IMR-90 (cell line): Measurements from ENCODE around the gene CACNA2D3. TPM values are rescaled to one million over a fixed set of nuclear protein-coding genes. Genes with fewer than 3 reads are reported as not detected.

Experiments used
- ATAC-seq: fragments of 200-7000 bp; cut with Tn5 transposase; 2 replicates; pipeline ENCODE4 v1.9.1; 2020; ENCODE audit warnings: low read depth, mild to moderate bottlenecking, moderate library complexity
- BruUV-seq: library from RNA; stranded (reverse); fragments of 400-500 nt; replicated peaks from 2 replicates; lab custom pipeline; 2021; lab: Mats Ljungman, UMichigan
- CTCF ChIA-PET: fragments of 300-600 bp; formaldehyde crosslinking; extraction: SDS; loops from one replicate; lab custom pipeline; 2021; ENCODE audit warnings: antibody characterized with exemption; lab: Yijun Ruan, JAX
- POLR2A ChIA-PET: fragments of 300-600 bp; sonication (Branson Sonifier 250); formaldehyde crosslinking; loops from one replicate; lab custom pipeline; 2022; ENCODE audit warnings: antibody characterized with exemption; ENCODE audit not compliant: unreplicated experiment; lab: Charles Lee
- DNase-seq: peaks from one replicate; pipeline ENCODE4 v3.0.0; 2013
- H2AFZ ChIP-seq: replicated peaks from 2 replicates; pipeline ENCODE3; 2013; ENCODE audit warnings: low read length, mild to moderate bottlenecking; ENCODE audit not compliant: poor library complexity
- H2AK5ac ChIP-seq: 2 replicates; pipeline ENCODE4 v1.6.1; 2013; ENCODE audit warnings: low read depth, low read length, inconsistent platforms
- H2AK9ac ChIP-seq: replicated peaks from 2 replicates; pipeline ENCODE3; 2013; ENCODE audit warnings: mild to moderate bottlenecking, low read depth, low read length, moderate library complexity; ENCODE audit not compliant: poor library complexity
- H2BK120ac ChIP-seq: 2 replicates; pipeline ENCODE4 v1.6.1; 2013; ENCODE audit warnings: low read depth, low read length, inconsistent platforms
- H2BK15ac ChIP-seq: 3 replicates; pipeline ENCODE4 v1.6.1; 2013; ENCODE audit warnings: low read depth, low read length, inconsistent platforms
- H2BK20ac ChIP-seq: 2 replicates; pipeline ENCODE4 v1.6.1; 2013; ENCODE audit warnings: low read depth, mild to moderate bottlenecking, inconsistent platforms, low read length, moderate library complexity
- H2BK5ac ChIP-seq: 2 replicates; pipeline ENCODE4 v1.6.1; 2013; ENCODE audit warnings: mild to moderate bottlenecking, low read depth, low read length, inconsistent platforms; ENCODE audit not compliant: poor library complexity, severe bottlenecking
- H3K14ac ChIP-seq: replicated peaks from 2 replicates; pipeline ENCODE4 v1.6.1; 2013; ENCODE audit warnings: low read depth, low read length, inconsistent platforms
- H3K18ac ChIP-seq: 2 replicates; pipeline ENCODE4 v1.6.1; 2013; ENCODE audit warnings: low read depth, low read length, control low read depth
- H3K23ac ChIP-seq: 2 replicates; pipeline ENCODE4 v1.6.1; 2013; ENCODE audit warnings: low read depth, low read length, inconsistent platforms
- H3K27ac ChIP-seq: 2 replicates; pipeline ENCODE4 v1.5.1; 2013; ENCODE audit warnings: mild to moderate bottlenecking, control low read depth, low read length; ENCODE audit not compliant: insufficient read depth
- H3K27me3 ChIP-seq: 2 replicates; pipeline ENCODE4 v1.6.1; 2013; ENCODE audit warnings: low read length; ENCODE audit not compliant: control insufficient read depth, insufficient read depth
- H3K36me3 ChIP-seq: 2 replicates; pipeline ENCODE4 v1.6.1; 2013; ENCODE audit warnings: low read length, mixed read lengths; ENCODE audit not compliant: control insufficient read depth, insufficient read depth
- H3K4ac ChIP-seq: 2 replicates; pipeline ENCODE4 v1.6.1; 2013; ENCODE audit warnings: low read depth, low read length, inconsistent platforms
- H3K4me1 ChIP-seq: 2 replicates; pipeline ENCODE4 v1.6.1; 2013; ENCODE audit warnings: low read length, mixed read lengths; ENCODE audit not compliant: control insufficient read depth, insufficient read depth
- H3K4me2 ChIP-seq: 2 replicates; pipeline ENCODE4 v1.6.1; 2013; ENCODE audit warnings: low read depth, mild to moderate bottlenecking, control low read depth, low read length, moderate library complexity
- H3K4me3 ChIP-seq: 2 replicates; pipeline ENCODE4 v1.5.1; 2013; ENCODE audit warnings: low read depth, mild to moderate bottlenecking, control low read depth, low read length, moderate library complexity; ENCODE audit not compliant: insufficient read depth
- H3K56ac ChIP-seq: 2 replicates; pipeline ENCODE4 v1.6.1; 2013; ENCODE audit warnings: low read length, inconsistent platforms; ENCODE audit not compliant: insufficient read depth; ENCODE audit errors: extremely low read depth
- H3K79me1 ChIP-seq, 2 experiments: 2 replicates each; pipeline ENCODE4 v1.6.1; 2013; ENCODE audit warnings: low read length in 2 of 2, inconsistent platforms in 1 of 2, low read depth in 1 of 2
- H3K9ac ChIP-seq: 2 replicates; pipeline ENCODE4 v1.6.1; 2013; ENCODE audit warnings: low read depth, low read length, control low read depth
- H3K9me1 ChIP-seq: 2 replicates; pipeline ENCODE4 v1.6.1; 2013; ENCODE audit warnings: low read length, inconsistent platforms; ENCODE audit not compliant: insufficient read depth
- H3K9me3 ChIP-seq: 2 replicates; pipeline ENCODE4 v1.6.1; 2013; ENCODE audit warnings: low read length; ENCODE audit not compliant: control insufficient read depth, insufficient read depth
- H4K20me1 ChIP-seq: 2 replicates; pipeline ENCODE4 v1.6.1; 2013; ENCODE audit warnings: low read length, inconsistent platforms; ENCODE audit not compliant: insufficient read depth
- H4K5ac ChIP-seq: 2 replicates; pipeline ENCODE4 v1.6.1; 2013; ENCODE audit warnings: mild to moderate bottlenecking, low read depth, low read length, control low read depth
- H4K8ac ChIP-seq, 2 experiments: 2 replicates each; pipeline ENCODE4 v1.6.1; 2013; ENCODE audit warnings: low read depth in 2 of 2, low read length in 2 of 2, control low read depth in 1 of 2, inconsistent platforms in 1 of 2
- H4K91ac ChIP-seq: 2 replicates; pipeline ENCODE4 v1.6.1; 2013; ENCODE audit warnings: low read depth, low read length, inconsistent platforms; ENCODE audit not compliant: insufficient read depth
- BHLHE40 ChIP-seq: fragments of 150-350 bp; IDR thresholded peaks from 2 replicates; pipeline ENCODE4 v1.6.1; 2016; ENCODE audit warnings: mild to moderate bottlenecking, low read depth, low read length
- CEBPB ChIP-seq: IDR thresholded peaks from 2 replicates; pipeline ENCODE4 v1.6.1; 2012; ENCODE audit warnings: low read depth, low read length, improper control_type of control experiment
- CHD1 ChIP-seq: IDR thresholded peaks from 2 replicates; pipeline ENCODE4 v1.6.1; 2012; ENCODE audit warnings: low read depth, low read length, improper control_type of control experiment
- CTCF ChIP-seq: conservative IDR thresholded peaks from 2 replicates; pipeline ENCODE4 v1.5.1; 2012; ENCODE audit warnings: mild to moderate bottlenecking, low read depth, low read length, improper control_type of control experiment
- ELK1 ChIP-seq: fragments of 150-350 bp; IDR thresholded peaks from 2 replicates; pipeline ENCODE4 v1.6.1; 2016; ENCODE audit warnings: low read depth, mild to moderate bottlenecking, low read length, moderate library complexity, borderline replicate concordance
- FOS ChIP-seq: fragments of 150-350 bp; IDR thresholded peaks from 2 replicates; pipeline ENCODE4 v1.6.1; 2016; ENCODE audit warnings: low read depth, low read length
- MAFK ChIP-seq: IDR thresholded peaks from 2 replicates; pipeline ENCODE4 v1.6.1; 2012; ENCODE audit warnings: low read depth, low read length, improper control_type of control experiment
- MAZ ChIP-seq: IDR thresholded peaks from 2 replicates; pipeline ENCODE4 v1.6.1; 2012; ENCODE audit warnings: low read depth, mild to moderate bottlenecking, low read length, improper control_type of control experiment, moderate library complexity, borderline replicate concordance
- NFE2L2 ChIP-seq: fragments of 150-350 bp; IDR thresholded peaks from 2 replicates; pipeline ENCODE4 v1.6.1; 2016; ENCODE audit warnings: low read depth, mild to moderate bottlenecking, low read length
- POLR2A ChIP-seq: IDR thresholded peaks from 2 replicates; pipeline ENCODE4 v1.6.1; 2012; ENCODE audit warnings: mild to moderate bottlenecking, low read depth, low read length
- RAD21 ChIP-seq: IDR thresholded peaks from 2 replicates; pipeline ENCODE4 v1.6.1; 2012; ENCODE audit warnings: low read length, improper control_type of control experiment
- RCOR1 ChIP-seq: IDR thresholded peaks from 2 replicates; pipeline ENCODE4 v1.6.1; 2012; ENCODE audit warnings: mild to moderate bottlenecking, low read length, improper control_type of control experiment; ENCODE audit not compliant: insufficient replicate concordance
- RFX5 ChIP-seq: IDR thresholded peaks from 2 replicates; pipeline ENCODE4 v1.8.0; 2012; ENCODE audit warnings: low read depth, mild to moderate bottlenecking, low read length, moderate library complexity
- SMC3 ChIP-seq: fragments of 150-350 bp; IDR thresholded peaks from 2 replicates; pipeline ENCODE4 v1.6.1; 2016; ENCODE audit warnings: low read depth, mild to moderate bottlenecking, antibody characterized with exemption, low read length, moderate library complexity
- USF2 ChIP-seq: fragments of 150-350 bp; IDR thresholded peaks from 2 replicates; pipeline ENCODE4 v1.6.1; 2017; ENCODE audit warnings: mild to moderate bottlenecking, antibody characterized with exemption, low read length, low read depth
- WGBS, 2 experiments: methylation state at CpG; one replicate each; pipeline versions ENCODE4 v1.1.5 to v1.1.7; 2013; ENCODE audit warnings: missing lambda C conversion rate in 2 of 2; ENCODE audit not compliant: insufficient read length in 1 of 2; ENCODE audit errors: extremely low coverage in 2 of 2; 5-methylcytosine and 5-hydroxymethylcytosine counted together
- dilution Hi-C: fragments of 300-500 bp; cut with HindIII; formaldehyde crosslinking; loops from one replicate; pipeline ENCODE4 v1.14.3; 2018; ENCODE audit warnings: low sequenced_read_pairs; ENCODE audit not compliant: unreplicated experiment
- in situ Hi-C: fragments of 300-500 bp; cut with MboI; formaldehyde crosslinking; loops from 3 replicates; pipeline ENCODE4 v1.14.3; 2019; ENCODE audit warnings: low sequenced_read_pairs, inconsistent platforms, mixed read lengths
- intact Hi-C: fragments of 100-400 bp; cut with micrococcal nuclease; formaldehyde crosslinking; loops from 2 replicates; pipeline ENCODE4 v1.10.0; 2022
- polyA plus RNA-seq, 3 experiments: library from polyadenylated mRNA; depleted of rRNA; stranded (reverse); fragments of >200 nt; gene quantifications; 2 replicates each; pipeline ENCODE4 v1.2.3, GENCODE V29; 2012; ENCODE audit warnings: low replicate concordance in 1 of 3
- total RNA-seq: library from RNA; depleted of rRNA; stranded (reverse); fragments of >200 nt; gene quantifications from 2 replicates; pipeline ENCODE4 v1.2.3, GENCODE V29; 2012

Gene CACNA2D3
- total and polyA plus RNA-seq, 2 of the 4 experiments (the other 2 are of a cell fraction) = 0.36 to 0.41 TPM

GRCh38 chr3:54642147-54642546, 519.8 kb downstream of the CACNA2D3 start:
- no peak for ATAC-seq
- no peak for TF ChIP-seq USF2
- no peak for TF ChIP-seq POLR2A
- no peak for TF ChIP-seq MAFK
- TF ChIP-seq CHD1 = no peak
- no peak for TF ChIP-seq CTCF
- no peak for TF ChIP-seq ELK1
- no peak for TF ChIP-seq NFE2L2
- no peak for TF ChIP-seq CEBPB
- TF ChIP-seq BHLHE40 = no peak
- TF ChIP-seq SMC3 = no peak
- TF ChIP-seq RCOR1 = no peak
- TF ChIP-seq MAZ = no peak
- no peak for TF ChIP-seq FOS
- no peak for TF ChIP-seq RAD21
- no peak for TF ChIP-seq RFX5
- Histone ChIP-seq H3K14ac (no peak overlapping the region), H3K18ac (no peak overlapping the region), H3K9ac (no peak overlapping the region), H3K9me3 (no peaks in the 10 kb centered on the region; the same call in 1 of the 2 replicates), H4K91ac (no peak overlapping the region), H3K79me1 (no peaks in the 10 kb centered on the region), H2BK5ac (no peak overlapping the region), H2BK120ac (no peak overlapping the region), H3K23ac (no peak overlapping the region), H2AFZ (no peak overlapping the region), H2AK9ac (no peak overlapping the region), H3K4me3 (no peak overlapping the region), H3K27me3 (no peaks in the 10 kb centered on the region), H3K4me2 (no peak overlapping the region), H3K9me1 (no peaks in the 10 kb centered on the region), H2BK20ac (no peak overlapping the region), H3K36me3 (no peaks in the 10 kb centered on the region), H3K4ac (no peak overlapping the region), H2BK15ac (no peak overlapping the region), H3K4me1 (no peaks in the 10 kb centered on the region), H4K8ac (no peak overlapping the region), H3K27ac (no peak overlapping the region), H4K5ac (no peak overlapping the region), H4K20me1 (no peaks in the 10 kb centered on the region), H3K56ac (no peak overlapping the region), H2AK5ac (no peak overlapping the region)
- in situ Hi-C loops = no loop called here
- intact Hi-C loops = no loop called here
- no TSS peak for BruUV-seq
- no peak for DNase-seq
- ChIA-PET CTCF (no interaction called here), POLR2A (no interaction called here)
- WGBS, 2 experiments = 60% methylated on average over 2 of the region's 6 CpGs; no CpG with 5 or more reads in 1 of the 2 experiments
- dilution Hi-C loops = no loop called here
